GM12878 (cell line): ENCODE results near the gene FNDC8. TPM values are rescaled to one million over a fixed set of nuclear protein-coding genes. Genes with fewer than 3 reads are reported as not detected.

ENCODE experiments used
- ATF2 ChIP-seq: IDR thresholded peaks from 2 replicates; pipeline ENCODE4 v1.6.1; 2012; ENCODE audit warnings: low read length, inconsistent platforms
- BCLAF1 ChIP-seq: fragments of 450-650 bp; IDR thresholded peaks from 2 replicates; pipeline ENCODE4 v1.6.1; 2017; ENCODE audit warnings: antibody characterized with exemption, mild to moderate bottlenecking, moderate library complexity
- IRF5 ChIP-seq: fragments of 450-650 bp; IDR thresholded peaks from 2 replicates; pipeline ENCODE4 v1.6.1; 2017; ENCODE audit warnings: borderline replicate concordance
- RELB ChIP-seq: fragments of 450-650 bp; IDR thresholded peaks from 2 replicates; pipeline ENCODE4 v1.6.1; 2017; ENCODE audit warnings: low read depth, mild to moderate bottlenecking, moderate library complexity
- polyA plus RNA-seq, 11 experiments: library from polyadenylated mRNA; depleted of rRNA in 4 of 11; unstranded in 6 of 11; stranded (reverse) in 5 of 11; fragments of >200 nt; fragmentation: Nextera tagmentation in 4 of 11; fragmentation: Illumina TruSeq in 1 of 11; extraction: Ambion mirVana in 4 of 11; extraction: Trizol in 1 of 11; gene quantifications; 1 replicate in 1 of 11; 2 replicates in 10 of 11; pipeline versions ENCODE4 v1.2.1 to v1.2.3, GENCODE V29; 2011 to 2016; ENCODE audit warnings: inconsistent platforms in 2 of 11, missing spikeins in 2 of 11, low read depth in 1 of 11
- total RNA-seq, 4 experiments: library from RNA; depleted of rRNA in 3 of 4; stranded (reverse); fragments of >200 nt in 3 of 4; fragmentation: Illumina TruSeq in 1 of 4; extraction: Trizol in 1 of 4; gene quantifications; 2 replicates each; pipeline versions ENCODE4 v1.2.1 to v1.2.3, GENCODE V29; 2013 to 2021

FNDC8 gene
- total and polyA plus RNA-seq, 10 of the 15 experiments (the other 5 are each of a cell fraction or from before 2014, with no cell fraction given) = 0.06 to 0.15 (median 0.11) TPM; not detected in 7

- no peak for TF ChIP-seq BCLAF1
- TF ChIP-seq RELB = no peak
- no peak for TF ChIP-seq ATF2
- TF ChIP-seq IRF5 = no peak
Observed at GRCh38 chr17:35164716-35165115, 43.3 kb downstream of the FNDC8 start (continued).
